Neural crest cell (in vitro differentiated cells): Measurements from ENCODE around the gene ARID3B. TPM values are rescaled to one million over a fixed set of nuclear protein-coding genes. Genes with fewer than 3 reads are reported as not detected.
A peak's percentile ranks its signal among the peaks of the same experiment; 100 is the strongest.

Experiments used
- DNase-seq: peaks from one replicate; pipeline ENCODE4 v3.0.0; 2021; ENCODE audit warnings: low read depth, mixed read lengths, low spot score
- H3K27ac Mint-ChIP-seq: one replicate; pipeline ENCODE4 v1.8.0; 2021; ENCODE audit warnings: mild to moderate bottlenecking, mixed read lengths; ENCODE audit not compliant: unreplicated experiment
- H3K27me3 Mint-ChIP-seq: 2 replicates; pipeline ENCODE4 v1.8.0; 2021; ENCODE audit warnings: low read depth, mild to moderate bottlenecking, mixed read lengths
- H3K36me3 Mint-ChIP-seq: 2 replicates; pipeline ENCODE4 v1.8.0; 2021; ENCODE audit warnings: low read depth, mild to moderate bottlenecking, mixed read lengths
- H3K4me1 Mint-ChIP-seq: 2 replicates; pipeline ENCODE4 v1.8.0; 2021; ENCODE audit warnings: mixed read lengths
- H3K4me3 Mint-ChIP-seq: one replicate; pipeline ENCODE4 v1.8.0; 2021; ENCODE audit warnings: mild to moderate bottlenecking, mixed read lengths
- H3K9me3 Mint-ChIP-seq: 2 replicates; pipeline ENCODE4 v1.8.0; 2021; ENCODE audit warnings: mixed read lengths
- CTCF ChIP-seq: fragments of 200-600 bp; sonication (generic); conservative IDR thresholded peaks from 2 replicates; pipeline ENCODE4 v1.5.0; 2021; ENCODE audit warnings: antibody characterized with exemption, mild to moderate bottlenecking
- total RNA-seq: library from RNA; stranded (reverse); gene quantifications from 2 replicates; pipeline ENCODE4 v1.2.1, GENCODE V29; 2021

Gene ARID3B
- total RNA-seq, 1 donor from 2014 or later: 66.5 TPM

GRCh38 chr15:74603789-74604705, 63.0 kb downstream of the ARID3B start:
- no peak for DNase-seq
- H3K27me3 Mint-ChIP-seq: no peaks in the 10 kb centered on the region
- no peaks in the 10 kb centered on the region for H3K36me3 Mint-ChIP-seq
- H3K9me3 Mint-ChIP-seq: no peaks in the 10 kb centered on the region
- H3K27ac Mint-ChIP-seq: no peak overlapping the region
- no peak for TF ChIP-seq CTCF
- no peak overlapping the region for H3K4me3 Mint-ChIP-seq
- H3K4me1 Mint-ChIP-seq: peaks cover 16% of the 10 kb centered on the region

GRCh38 chr15:74604983-74605794, 64.2 kb downstream of the ARID3B start:
- Mint-ChIP-seq H3K4me1 (peaks cover 16% of the 10 kb centered on the region), H3K27ac (no peak overlapping the region), H3K36me3 (no peaks in the 10 kb centered on the region), H3K27me3 (no peaks in the 10 kb centered on the region), H3K9me3 (no peaks in the 10 kb centered on the region), H3K4me3 (no peak overlapping the region)
- no peak for TF ChIP-seq CTCF
- no peak for DNase-seq

GRCh38 chr15:74605795-74606150, 64.8 kb downstream of the ARID3B start:
- DNase-seq: no peak
- Mint-ChIP-seq H3K27ac (no peak overlapping the region), H3K9me3 (no peaks in the 10 kb centered on the region), H3K27me3 (no peaks in the 10 kb centered on the region), H3K4me3 (no peak overlapping the region), H3K4me1 (peaks cover 16% of the 10 kb centered on the region), H3K36me3 (no peaks in the 10 kb centered on the region)
- TF ChIP-seq CTCF: no peak

- Mint-ChIP-seq H3K36me3 (no peaks in the 10 kb centered on the region), H3K4me1 (peaks cover 20% of the 10 kb centered on the region), H3K27ac (peak overlapping the region; percentile 57), H3K9me3 (no peaks in the 10 kb centered on the region), H3K4me3 (no peak overlapping the region), H3K27me3 (no peaks in the 10 kb centered on the region)
- TF ChIP-seq CTCF: no peak
- no peak for DNase-seq
Measured at GRCh38 chr15:74608786-74609185, 67.8 kb downstream of the ARID3B start.

- Mint-ChIP-seq H3K27ac (no peak overlapping the region), H3K27me3 (no peaks in the 10 kb centered on the region), H3K4me3 (peak overlapping the region; percentile 41), H3K9me3 (no peaks in the 10 kb centered on the region), H3K4me1 (peaks cover 20% of the 10 kb centered on the region), H3K36me3 (no peaks in the 10 kb centered on the region)
- no peak for DNase-seq
- TF ChIP-seq CTCF: no peak
Measured at GRCh38 chr15:74609938-74610301, 68.9 kb downstream of the ARID3B start.
